GM13977 (cell line): ENCODE measurements around the gene RASA4B.

Experiments
- DNase-seq: peaks from one replicate; pipeline ENCODE4 v3.0.0; 2012; ENCODE audit warnings: low spot score
- in situ Hi-C: fragments of 300-500 bp; cut with MboI; formaldehyde crosslinking; loops from one replicate; pipeline ENCODE4 v1.12.0; 2022; ENCODE audit warnings: low sequenced_read_pairs, low pct_unique_long_range_greater_than_20kb, mixed read lengths, inconsistent platforms; ENCODE audit not compliant: unreplicated experiment
- TF ChIP-seq, protein P1 (sequence below): IDR thresholded peaks from 2 replicates; pipeline ENCODE4 v1.5.1; 2012; ENCODE audit warnings: mild to moderate bottlenecking, control low read depth; ENCODE audit not compliant: insufficient read depth; ENCODE audit errors: extremely low read depth, missing control alignments

RASA4B gene

GRCh38 chr7:102436118-102436517 lies 81.5 kb downstream of the RASA4B start:
- TF ChIP-seq, protein P1, sequence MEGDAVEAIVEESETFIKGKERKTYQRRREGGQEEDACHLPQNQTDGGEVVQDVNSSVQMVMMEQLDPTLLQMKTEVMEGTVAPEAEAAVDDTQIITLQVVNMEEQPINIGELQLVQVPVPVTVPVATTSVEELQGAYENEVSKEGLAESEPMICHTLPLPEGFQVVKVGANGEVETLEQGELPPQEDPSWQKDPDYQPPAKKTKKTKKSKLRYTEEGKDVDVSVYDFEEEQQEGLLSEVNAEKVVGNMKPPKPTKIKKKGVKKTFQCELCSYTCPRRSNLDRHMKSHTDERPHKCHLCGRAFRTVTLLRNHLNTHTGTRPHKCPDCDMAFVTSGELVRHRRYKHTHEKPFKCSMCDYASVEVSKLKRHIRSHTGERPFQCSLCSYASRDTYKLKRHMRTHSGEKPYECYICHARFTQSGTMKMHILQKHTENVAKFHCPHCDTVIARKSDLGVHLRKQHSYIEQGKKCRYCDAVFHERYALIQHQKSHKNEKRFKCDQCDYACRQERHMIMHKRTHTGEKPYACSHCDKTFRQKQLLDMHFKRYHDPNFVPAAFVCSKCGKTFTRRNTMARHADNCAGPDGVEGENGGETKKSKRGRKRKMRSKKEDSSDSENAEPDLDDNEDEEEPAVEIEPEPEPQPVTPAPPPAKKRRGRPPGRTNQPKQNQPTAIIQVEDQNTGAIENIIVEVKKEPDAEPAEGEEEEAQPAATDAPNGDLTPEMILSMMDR = no peak
- in situ Hi-C loops = no loop called here
- DNase-seq = no peak

DNA sequence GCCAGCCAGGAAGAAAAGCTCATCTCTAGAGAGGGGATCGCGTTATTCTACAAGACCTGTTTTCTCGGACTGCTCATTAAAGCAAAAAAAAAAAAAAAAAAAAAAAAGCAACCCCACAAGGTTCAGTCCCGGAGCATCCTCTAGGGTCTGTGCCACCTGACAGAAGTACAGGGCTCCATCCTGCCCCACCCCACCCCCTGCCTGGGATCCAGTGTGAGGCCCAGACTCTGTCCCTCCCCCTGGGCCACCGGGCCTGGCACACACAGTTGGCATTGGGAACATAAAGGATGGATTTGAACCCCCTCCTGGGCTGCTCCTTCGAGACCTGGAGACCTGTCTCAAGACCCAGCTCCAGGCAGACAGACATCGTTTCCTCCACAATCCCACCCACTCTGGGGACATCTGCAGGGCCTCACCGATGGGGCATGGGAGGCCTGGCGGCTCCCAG lies 83.5 kb downstream of the RASA4B start:
- DNase-seq = no peak
- TF ChIP-seq, protein P1 = no peak
- in situ Hi-C loops = no loop called here

GRCh38 chr7:102433219-102434038 lies 84.1 kb downstream of the RASA4B start, which contains the start of gene ORAI2:
TSS of gene ORAI2 (plus strand) at chr7:102433575. CDS start at chr7:102438957, 5,382 bp downstream.
- DNase-seq = peak; percentile 93
- in situ Hi-C loops = no loop called here

More at GRCh38 chr7:102433219-102434038, 84.1 kb downstream of the RASA4B start, which contains the start of gene ORAI2:
- TF ChIP-seq, protein P1 = no peak
